ENCODE measurements around the gene BCCIP.
A peak's percentile ranks its signal among the peaks of the same experiment; 100 is the strongest.

BCCIP gene

GRCh38 chr10:125822878-125823662, at the start of gene BCCIP, which contains the start of gene UROS:
BCCIP (plus strand) TSS chr10:125823546; CDS start chr10:125823558, 12 bp downstream.
UROS (minus strand) TSS chr10:125823258; CDS start chr10:125816499, 6,759 bp downstream.
- Mint-ChIP-seq H3K36me3 (ENCODE audit: low read depth) (peaks cover 14% of the 10 kb centered on the region), H3K27ac (peak within 1 kb of the TSS; percentile 79), H3K9me3 (no peaks in the 10 kb centered on the region), H3K27me3 (no peaks in the 10 kb centered on the region), H3K4me3 (peak within 1 kb of the TSS; percentile 76), H3K4me1 (peaks cover 42% of the 10 kb centered on the region)
- DNase-seq (peak; percentile 91), ATAC-seq (peak; percentile 81)

- Mint-ChIP-seq H3K4me3 (no peak overlapping the region), H3K27ac (no peak overlapping the region), H3K4me1 (no peaks in the 10 kb centered on the region), H3K36me3 (ENCODE audit: low read depth) (no peaks in the 10 kb centered on the region), H3K27me3 (no peaks in the 10 kb centered on the region), H3K9me3 (no peaks in the 10 kb centered on the region)
- ATAC-seq = no peak
- no peak for DNase-seq
Observed at GRCh38 chr10:125773687-125774543, 49.4 kb upstream of the BCCIP start.

DNA sequence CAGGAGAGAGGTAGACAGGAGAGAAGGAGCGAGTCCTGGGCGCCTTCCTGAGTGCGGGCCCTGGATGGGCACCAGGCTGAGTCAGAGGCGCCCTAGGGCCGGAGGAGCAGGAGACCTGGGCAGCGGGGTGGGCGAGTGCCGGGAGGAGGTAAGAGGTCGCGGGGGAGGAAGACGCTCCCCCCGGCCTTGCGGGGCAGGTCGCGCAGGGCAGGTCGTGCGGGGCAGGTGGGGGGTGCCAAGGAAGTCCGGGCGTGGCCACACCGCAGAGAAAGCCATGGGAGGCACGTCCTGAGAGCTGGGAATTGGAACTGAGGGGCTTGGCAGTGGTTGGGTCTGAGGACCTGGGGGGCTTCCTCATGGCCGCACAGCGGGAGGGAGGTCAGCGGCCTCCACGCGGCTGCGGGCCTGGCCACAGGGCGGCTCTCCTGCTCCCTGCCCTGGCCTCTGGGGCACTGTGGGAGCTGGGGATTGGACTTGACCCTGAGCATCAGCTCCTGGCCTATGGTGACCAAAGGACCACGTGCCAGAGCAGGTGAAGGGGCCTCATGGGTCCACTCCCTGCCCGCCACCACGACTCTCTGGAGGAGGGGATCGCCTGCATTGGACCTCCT, 48.7 kb upstream of the BCCIP start:
- no peak for ATAC-seq
- no peak overlapping the region for H3K27ac Mint-ChIP-seq
- no peaks in the 10 kb centered on the region for H3K4me1 Mint-ChIP-seq
- H3K4me3 Mint-ChIP-seq = no peak overlapping the region
- H3K27me3 Mint-ChIP-seq = no peaks in the 10 kb centered on the region
- H3K9me3 Mint-ChIP-seq = no peaks in the 10 kb centered on the region
- no peak for DNase-seq
- H3K36me3 Mint-ChIP-seq (ENCODE audit: low read depth) = no peaks in the 10 kb centered on the region

GRCh38 chr10:125775491-125776106, 47.7 kb upstream of the BCCIP start, which contains the start of gene MMP21:
MMP21 (minus strand) TSS chr10:125775821; CDS start chr10:125775821, 0 bp downstream.
- H3K27ac Mint-ChIP-seq = no peak within 1 kb of the TSS
- H3K9me3 Mint-ChIP-seq = no peaks in the 10 kb centered on the region
- H3K27me3 Mint-ChIP-seq = no peaks in the 10 kb centered on the region
- H3K36me3 Mint-ChIP-seq (ENCODE audit: low read depth) = no peaks in the 10 kb centered on the region
- no peak within 1 kb of the TSS for H3K4me3 Mint-ChIP-seq
- DNase-seq (no peak), ATAC-seq (no peak)
- H3K4me1 Mint-ChIP-seq = no peaks in the 10 kb centered on the region

DNA sequence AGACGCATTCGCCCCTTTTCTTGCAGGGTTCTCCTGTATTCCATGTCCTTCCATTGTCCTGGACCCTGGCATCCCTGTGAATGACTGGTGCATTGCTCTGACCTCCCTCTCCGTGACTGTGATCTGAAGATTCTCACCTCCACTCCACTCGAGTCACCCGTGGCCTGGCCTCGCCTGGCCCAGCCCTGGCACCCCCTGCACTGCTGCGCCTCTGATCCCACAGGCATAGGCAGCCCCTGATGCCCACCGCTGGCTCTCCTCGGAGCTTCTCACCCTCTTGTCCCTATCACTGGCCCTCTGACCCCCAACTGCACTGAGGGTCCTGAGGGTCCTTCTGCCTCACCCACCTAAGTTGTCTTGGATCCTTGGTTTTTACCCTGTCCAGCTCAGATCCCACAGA, 45.5 kb upstream of the BCCIP start:
- ATAC-seq (no peak), DNase-seq (no peak)
- Mint-ChIP-seq H3K36me3 (ENCODE audit: low read depth) (no peaks in the 10 kb centered on the region), H3K27me3 (no peaks in the 10 kb centered on the region), H3K9me3 (no peaks in the 10 kb centered on the region), H3K4me1 (no peaks in the 10 kb centered on the region), H3K4me3 (no peak overlapping the region), H3K27ac (no peak overlapping the region)

GRCh38 chr10:125778556-125778955, 44.8 kb upstream of the BCCIP start:
- H3K9me3 Mint-ChIP-seq = no peaks in the 10 kb centered on the region
- ATAC-seq (no peak), DNase-seq (no peak)
- H3K27me3 Mint-ChIP-seq = no peaks in the 10 kb centered on the region
- no peak overlapping the region for H3K27ac Mint-ChIP-seq
- H3K4me3 Mint-ChIP-seq = no peak overlapping the region
- H3K4me1 Mint-ChIP-seq = no peaks in the 10 kb centered on the region
- H3K36me3 Mint-ChIP-seq (ENCODE audit: low read depth) = no peaks in the 10 kb centered on the region

DNA sequence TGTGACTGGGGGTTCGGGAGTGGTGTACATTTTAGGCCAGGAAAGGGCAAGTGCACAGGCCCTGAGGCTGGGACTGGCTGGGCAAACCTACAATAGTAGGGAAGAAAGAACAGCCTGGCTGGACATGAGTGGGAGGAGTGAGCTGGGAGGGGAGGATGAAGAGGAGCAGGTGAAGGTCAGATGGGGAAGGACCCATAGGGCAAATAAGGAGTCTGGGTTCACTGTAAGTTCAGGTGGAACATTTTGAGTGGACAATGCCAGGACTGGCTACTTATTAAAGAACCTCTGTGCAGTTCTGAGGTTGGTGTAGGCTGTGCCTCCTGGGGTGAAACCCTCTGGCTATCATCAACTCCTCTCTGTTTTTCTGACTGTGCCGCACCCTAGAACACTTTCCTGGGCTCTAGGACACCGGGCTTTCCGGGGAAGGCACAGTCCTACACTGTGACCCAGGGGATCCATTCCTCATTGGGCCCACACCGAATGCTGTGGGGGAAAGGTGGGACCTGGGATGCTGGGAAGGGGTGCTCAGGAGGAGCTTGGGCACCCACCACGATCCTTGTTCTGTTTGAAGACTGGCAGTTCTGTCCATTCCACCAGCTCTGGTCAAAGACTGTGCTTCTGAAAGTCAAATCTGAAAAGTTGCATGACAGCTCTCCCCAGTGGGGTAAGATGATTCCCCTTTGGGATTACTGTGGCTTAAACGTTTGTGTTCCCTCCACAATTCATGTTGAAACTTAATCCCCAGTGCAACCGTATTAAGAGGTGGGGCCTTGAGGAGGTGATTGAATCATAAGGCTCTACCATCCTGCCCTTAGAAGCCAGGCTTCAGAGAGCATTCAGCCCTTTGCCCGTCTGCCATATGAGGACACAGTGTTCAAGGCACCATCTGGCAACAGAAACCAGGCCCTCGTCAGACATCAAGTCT, 43.7 kb upstream of the BCCIP start:
- Mint-ChIP-seq H3K27me3 (no peaks in the 10 kb centered on the region), H3K27ac (no peak overlapping the region), H3K9me3 (no peaks in the 10 kb centered on the region), H3K36me3 (ENCODE audit: low read depth) (no peaks in the 10 kb centered on the region), H3K4me1 (no peaks in the 10 kb centered on the region), H3K4me3 (no peak overlapping the region)
- ATAC-seq (no peak), DNase-seq (no peak)

GRCh38 chr10:125781374-125781773, 42.0 kb upstream of the BCCIP start:
- H3K4me1 Mint-ChIP-seq = no peaks in the 10 kb centered on the region
- no peak overlapping the region for H3K27ac Mint-ChIP-seq
- H3K27me3 Mint-ChIP-seq = no peaks in the 10 kb centered on the region
- DNase-seq = no peak
- H3K4me3 Mint-ChIP-seq = no peak overlapping the region
- no peak for ATAC-seq
- no peaks in the 10 kb centered on the region for H3K9me3 Mint-ChIP-seq
- no peaks in the 10 kb centered on the region for H3K36me3 Mint-ChIP-seq (ENCODE audit: low read depth)

GRCh38 chr10:125782054-125782453, 41.3 kb upstream of the BCCIP start:
- Mint-ChIP-seq H3K4me3 (no peak overlapping the region), H3K9me3 (no peaks in the 10 kb centered on the region), H3K36me3 (ENCODE audit: low read depth) (no peaks in the 10 kb centered on the region), H3K4me1 (peaks cover 2% of the 10 kb centered on the region), H3K27ac (no peak overlapping the region), H3K27me3 (no peaks in the 10 kb centered on the region)
- ATAC-seq (no peak), DNase-seq (no peak)

DNA sequence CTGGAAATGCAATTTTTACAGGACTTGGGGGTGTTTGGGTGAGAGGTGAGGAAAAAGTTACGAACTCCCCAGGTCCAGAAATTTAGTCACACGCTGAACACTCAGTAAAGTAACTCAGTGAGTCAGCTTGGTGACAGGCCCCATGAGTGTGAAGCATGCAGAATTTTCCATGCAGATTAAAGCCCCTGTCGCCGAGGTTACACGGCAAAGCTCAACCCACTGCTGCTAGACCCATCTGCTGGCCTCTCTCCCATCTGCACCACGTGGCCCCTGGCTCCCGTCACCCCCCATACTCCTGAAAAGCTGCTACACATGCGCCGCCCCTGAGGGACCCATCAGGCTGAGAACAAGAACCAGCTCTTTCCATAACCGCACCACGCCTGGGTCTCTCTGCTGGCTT, 40.7 kb upstream of the BCCIP start:
- Mint-ChIP-seq H3K4me3 (no peak overlapping the region), H3K27ac (no peak overlapping the region), H3K4me1 (peaks cover 6% of the 10 kb centered on the region), H3K9me3 (no peaks in the 10 kb centered on the region), H3K27me3 (no peaks in the 10 kb centered on the region), H3K36me3 (ENCODE audit: low read depth) (no peaks in the 10 kb centered on the region)
- peak; percentile 44 for ATAC-seq
- DNase-seq = no peak

DNA sequence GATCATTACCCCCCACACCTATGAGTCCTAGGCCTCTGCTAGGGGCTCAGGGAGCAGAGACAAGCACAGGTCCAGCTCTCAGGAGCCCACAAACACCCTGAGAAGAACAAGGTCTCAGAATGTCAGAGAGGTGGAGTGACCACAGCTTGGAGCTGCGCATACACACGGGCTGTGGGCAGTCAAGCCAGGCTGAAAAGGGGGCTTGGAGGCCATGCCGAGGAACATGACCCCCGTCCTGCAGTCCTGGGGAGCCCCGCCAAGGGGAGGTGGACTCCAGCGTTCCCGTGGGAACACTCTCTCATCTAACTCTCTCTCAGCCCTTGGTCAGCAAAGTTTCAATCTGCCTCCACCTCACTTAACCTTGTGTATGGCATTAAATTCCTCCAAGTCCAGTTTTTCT, 39.9 kb upstream of the BCCIP start:
- H3K9me3 Mint-ChIP-seq = no peaks in the 10 kb centered on the region
- no peak for ATAC-seq
- no peak overlapping the region for H3K4me3 Mint-ChIP-seq
- no peaks in the 10 kb centered on the region for H3K36me3 Mint-ChIP-seq (ENCODE audit: low read depth)
- DNase-seq = no peak
- no peak overlapping the region for H3K27ac Mint-ChIP-seq
- no peaks in the 10 kb centered on the region for H3K27me3 Mint-ChIP-seq
- H3K4me1 Mint-ChIP-seq = peaks cover 14% of the 10 kb centered on the region

- DNase-seq (no peak), ATAC-seq (no peak)
- Mint-ChIP-seq H3K4me3 (no peak overlapping the region), H3K27ac (no peak overlapping the region), H3K9me3 (no peaks in the 10 kb centered on the region), H3K4me1 (peaks cover 18% of the 10 kb centered on the region), H3K36me3 (ENCODE audit: low read depth) (no peaks in the 10 kb centered on the region), H3K27me3 (no peaks in the 10 kb centered on the region)
Observed at GRCh38 chr10:125783957-125784356, 39.4 kb upstream of the BCCIP start.

- Mint-ChIP-seq H3K9me3 (no peaks in the 10 kb centered on the region), H3K36me3 (ENCODE audit: low read depth) (no peaks in the 10 kb centered on the region), H3K27ac (no peak overlapping the region), H3K4me3 (no peak overlapping the region), H3K4me1 (peaks cover 20% of the 10 kb centered on the region), H3K27me3 (no peaks in the 10 kb centered on the region)
- no peak for ATAC-seq
- DNase-seq = no peak
Observed at GRCh38 chr10:125785791-125786190, 37.6 kb upstream of the BCCIP start.
